Activated T-cell treated with anti-CD3 and anti-CD28 coated beads, Interleukin-2, amount 50 U/mL, for 24 hours (primary cell): Measurements from ENCODE around the gene THEMIS.
"Not testable (repeated sequence)": the region's sequence is repeated elsewhere in the genome, so short reads cannot be mapped to it uniquely, and the experiment has no call there.

ENCODE experiments used
- DNase-seq: peaks from one replicate; pipeline ENCODE4 v3.0.0-alpha.2; 2020
- H3K27ac Mint-ChIP-seq: 2 replicates; pipeline ENCODE4 v1.8.0; 2020; ENCODE audit warnings: mild to moderate bottlenecking, mixed read lengths
- H3K27me3 Mint-ChIP-seq: 2 replicates; pipeline ENCODE4 v1.8.0; 2020; ENCODE audit warnings: mixed read lengths
- H3K36me3 Mint-ChIP-seq: 2 replicates; pipeline ENCODE4 v1.8.0; 2020; ENCODE audit warnings: low read depth, mixed read lengths
- H3K4me1 Mint-ChIP-seq: 2 replicates; pipeline ENCODE4 v1.8.0; 2020; ENCODE audit warnings: low read depth, mixed read lengths
- H3K4me3 Mint-ChIP-seq: 2 replicates; pipeline ENCODE4 v1.8.0; 2020; ENCODE audit warnings: mild to moderate bottlenecking, moderate library complexity, mixed read lengths
- H3K9me3 Mint-ChIP-seq: 2 replicates; pipeline ENCODE4 v1.8.0; 2020; ENCODE audit warnings: mixed read lengths

The THEMIS gene

DNA sequence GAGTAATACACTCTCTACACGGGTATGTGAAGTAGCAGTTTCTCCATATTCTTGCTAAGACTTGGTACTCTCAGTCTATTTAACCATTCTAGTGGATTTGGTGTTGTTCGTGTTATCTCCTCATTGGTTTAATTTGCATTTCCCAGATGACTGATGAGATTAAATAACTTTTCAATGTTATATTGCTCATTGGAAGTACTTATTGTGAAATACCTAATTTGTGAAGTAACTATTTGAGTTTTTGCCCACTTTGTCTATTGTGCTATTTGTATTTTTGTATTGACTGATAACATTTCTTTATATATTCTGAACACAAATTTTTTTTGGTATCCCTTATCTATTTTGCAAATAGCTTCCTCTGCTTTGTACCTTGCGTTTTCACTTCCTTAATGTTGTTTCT lies 167.9 kb downstream of the THEMIS start:
- Mint-ChIP-seq H3K9me3 (no peaks in the 10 kb centered on the region), H3K4me3 (no peak overlapping the region), H3K36me3 (peaks cover 6% of the 10 kb centered on the region), H3K4me1 (peaks cover 55% of the 10 kb centered on the region), H3K27me3 (no peaks in the 10 kb centered on the region), H3K27ac (peak overlapping the region; percentile 5)
- no peak for DNase-seq

DNA sequence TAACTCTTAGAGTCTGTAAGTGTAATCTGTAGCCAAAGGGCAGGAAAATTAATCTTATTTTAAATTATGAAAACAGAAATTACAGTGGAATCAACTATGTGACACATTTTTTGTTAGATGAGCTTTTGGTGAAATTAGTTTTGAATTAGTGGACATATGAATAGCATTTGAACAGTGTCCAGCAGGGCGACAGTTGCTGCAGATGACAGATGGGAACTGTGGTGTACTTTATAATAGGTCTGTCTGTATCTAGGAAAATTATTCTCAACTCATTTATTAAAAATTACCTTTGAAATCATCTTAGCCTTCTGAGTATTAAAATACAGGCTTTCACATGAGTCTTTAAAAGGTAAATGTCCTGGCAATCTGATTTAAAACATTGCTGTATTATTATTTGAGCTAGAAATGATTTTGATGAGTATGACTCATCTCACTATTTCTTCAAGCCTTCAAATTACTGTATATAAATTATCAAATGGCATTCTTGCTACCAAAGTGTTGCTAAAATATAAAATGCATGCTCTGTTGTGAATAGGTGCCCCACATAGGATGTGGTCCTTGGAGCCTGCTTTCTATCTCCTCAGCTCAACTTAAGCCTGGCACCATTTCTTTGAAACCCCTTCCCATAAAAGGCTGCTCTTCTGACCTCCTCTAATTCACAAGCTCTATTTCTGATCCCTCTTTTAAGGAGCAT lies 173.5 kb downstream of the THEMIS start:
- H3K4me1 Mint-ChIP-seq: peaks cover 50% of the 10 kb centered on the region
- H3K27me3 Mint-ChIP-seq: no peaks in the 10 kb centered on the region
- H3K36me3 Mint-ChIP-seq: peaks cover 21% of the 10 kb centered on the region
- no peak overlapping the region for H3K27ac Mint-ChIP-seq
- DNase-seq: no peak
- H3K9me3 Mint-ChIP-seq: no peaks in the 10 kb centered on the region
- H3K4me3 Mint-ChIP-seq: no peak overlapping the region

- Mint-ChIP-seq H3K36me3 (peaks cover 27% of the 10 kb centered on the region), H3K4me3 (no peak overlapping the region)
Measured at GRCh38 chr6:127725821-127726220, 175.0 kb downstream of the THEMIS start.

DNA sequence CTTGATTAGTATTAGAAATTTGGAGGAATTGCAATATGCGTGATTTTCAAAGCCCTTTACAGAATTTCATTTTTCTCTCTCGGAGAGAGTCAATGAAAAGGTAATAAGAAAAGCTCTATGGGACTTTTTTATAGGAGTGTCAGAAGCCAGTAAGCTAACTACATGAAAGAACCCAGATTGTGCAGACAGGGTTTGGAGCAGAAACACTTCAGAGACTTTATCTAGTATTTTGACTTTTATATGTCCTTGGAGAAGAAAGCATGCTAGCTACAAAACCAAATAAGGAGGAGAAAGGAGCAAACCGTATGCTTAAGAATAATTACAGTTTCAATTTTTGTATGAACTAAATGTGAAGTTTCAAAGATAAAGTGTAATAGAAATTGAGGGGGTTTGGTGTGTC lies 182.2 kb downstream of the THEMIS start:
- H3K4me3 Mint-ChIP-seq: no peak overlapping the region
- H3K36me3 Mint-ChIP-seq: peaks cover 63% of the 10 kb centered on the region
- peaks cover 17% of the 10 kb centered on the region for H3K4me1 Mint-ChIP-seq
- H3K27me3 Mint-ChIP-seq: no peaks in the 10 kb centered on the region
- DNase-seq: no peak
- H3K27ac Mint-ChIP-seq: no peak overlapping the region
- no peaks in the 10 kb centered on the region for H3K9me3 Mint-ChIP-seq

More at GRCh38 chr6:127725821-127726220, 175.0 kb downstream of the THEMIS start:
- no peaks in the 10 kb centered on the region for H3K9me3 Mint-ChIP-seq
- no peak for DNase-seq
- no peaks in the 10 kb centered on the region for H3K27me3 Mint-ChIP-seq
- peaks cover 45% of the 10 kb centered on the region for H3K4me1 Mint-ChIP-seq
- H3K27ac Mint-ChIP-seq: no peak overlapping the region

DNA sequence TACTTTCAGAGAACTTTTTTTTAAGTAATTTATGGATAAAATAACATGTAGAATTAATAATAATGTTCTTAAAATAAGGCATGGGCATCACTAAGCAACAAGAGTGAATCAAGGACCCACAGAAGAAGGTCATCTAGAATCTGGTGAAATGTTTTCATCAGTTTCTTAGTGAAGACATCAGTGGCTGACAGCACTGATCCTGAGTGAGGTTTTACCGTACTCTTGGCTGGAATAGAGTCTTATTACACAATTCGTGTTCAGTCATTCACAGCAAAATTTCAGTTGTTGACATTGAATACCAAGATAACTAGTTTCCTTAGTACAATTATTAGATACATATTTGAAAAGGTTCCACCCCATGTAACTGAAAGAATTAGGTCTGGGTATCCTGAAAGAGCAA lies 183.5 kb downstream of the THEMIS start:
- no peaks in the 10 kb centered on the region for H3K9me3 Mint-ChIP-seq
- H3K36me3 Mint-ChIP-seq: peaks cover 68% of the 10 kb centered on the region
- H3K4me3 Mint-ChIP-seq: no peak overlapping the region
- no peak for DNase-seq
- peaks cover 10% of the 10 kb centered on the region for H3K4me1 Mint-ChIP-seq
- H3K27me3 Mint-ChIP-seq: no peaks in the 10 kb centered on the region
- no peak overlapping the region for H3K27ac Mint-ChIP-seq

DNA sequence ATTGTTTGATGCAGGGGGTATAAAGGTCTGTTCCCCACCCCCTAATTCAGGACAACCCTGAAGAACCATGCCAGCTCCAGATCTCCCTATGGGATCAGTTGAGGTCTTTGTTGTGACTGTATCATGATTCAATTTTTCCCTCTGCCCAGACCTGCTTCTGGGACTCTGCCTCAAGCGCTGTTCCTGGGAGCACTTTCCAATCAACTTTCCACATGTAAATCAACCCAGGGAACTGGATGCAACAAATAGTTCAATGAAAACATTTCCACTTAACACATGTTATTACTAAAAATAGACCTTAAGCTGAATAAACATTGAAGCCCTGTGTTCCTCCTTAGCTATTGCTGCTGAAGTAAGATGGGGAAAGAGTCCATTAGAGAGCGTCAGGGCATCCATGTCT lies 184.4 kb downstream of the THEMIS start:
- peaks cover 8% of the 10 kb centered on the region for H3K4me1 Mint-ChIP-seq
- no peak overlapping the region for H3K27ac Mint-ChIP-seq
- DNase-seq: no peak
- peaks cover 75% of the 10 kb centered on the region for H3K36me3 Mint-ChIP-seq
- H3K9me3 Mint-ChIP-seq: no peaks in the 10 kb centered on the region
- H3K27me3 Mint-ChIP-seq: no peaks in the 10 kb centered on the region
- H3K4me3 Mint-ChIP-seq: no peak overlapping the region

- no peak for DNase-seq
- no peak overlapping the region for H3K27ac Mint-ChIP-seq
- no peak overlapping the region for H3K4me3 Mint-ChIP-seq
- H3K9me3 Mint-ChIP-seq: no peaks in the 10 kb centered on the region
- peaks cover 5% of the 10 kb centered on the region for H3K4me1 Mint-ChIP-seq
- H3K36me3 Mint-ChIP-seq: peaks cover 83% of the 10 kb centered on the region
- H3K27me3 Mint-ChIP-seq: no peaks in the 10 kb centered on the region
Measured at GRCh38 chr6:127710668-127711067, 190.2 kb downstream of the THEMIS start.

GRCh38 chr6:127706216-127706615 lies 194.6 kb downstream of the THEMIS start:
- H3K9me3 Mint-ChIP-seq: peaks cover 11% of the 10 kb centered on the region
- no peak overlapping the region for H3K4me3 Mint-ChIP-seq
- H3K27ac Mint-ChIP-seq: no peak overlapping the region
- no peak for DNase-seq
- H3K27me3 Mint-ChIP-seq: no peaks in the 10 kb centered on the region
- peaks cover 76% of the 10 kb centered on the region for H3K36me3 Mint-ChIP-seq
- H3K4me1 Mint-ChIP-seq: no peaks in the 10 kb centered on the region

DNA sequence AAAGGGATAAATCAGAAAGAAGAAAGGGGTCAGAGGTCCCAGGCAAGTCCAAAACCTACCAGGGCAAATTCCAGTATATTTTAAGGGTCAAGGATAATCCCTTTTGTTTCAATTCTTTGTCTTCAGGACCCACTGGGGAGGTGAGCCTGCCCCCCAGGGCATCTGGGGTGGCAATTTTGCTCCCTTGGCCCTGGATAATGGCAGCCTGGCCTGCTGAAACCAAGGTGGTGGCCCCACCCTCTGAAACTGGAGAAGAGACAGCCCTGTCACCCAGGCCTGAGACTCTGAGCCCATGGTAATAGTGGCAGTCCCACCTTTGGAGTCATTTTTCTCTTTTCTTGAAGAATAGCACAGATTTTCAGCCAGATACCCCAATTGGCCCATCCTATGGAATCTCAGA lies 205.8 kb downstream of the THEMIS start:
- Mint-ChIP-seq H3K9me3 (peaks cover 2% of the 10 kb centered on the region), H3K36me3 (peaks cover 48% of the 10 kb centered on the region)

GRCh38 chr6:127691146-127691545 lies 209.7 kb downstream of the THEMIS start:
- H3K4me3 Mint-ChIP-seq: no peak overlapping the region
- no peaks in the 10 kb centered on the region for H3K4me1 Mint-ChIP-seq
- no peaks in the 10 kb centered on the region for H3K27me3 Mint-ChIP-seq
- H3K36me3 Mint-ChIP-seq: peaks cover 41% of the 10 kb centered on the region
- no peak overlapping the region for H3K27ac Mint-ChIP-seq
- peaks cover 17% of the 10 kb centered on the region for H3K9me3 Mint-ChIP-seq
- DNase-seq: no peak

More for the DNA sequence above, 205.8 kb downstream of the THEMIS start:
- Mint-ChIP-seq H3K27me3 (no peaks in the 10 kb centered on the region), H3K4me3 (no peak overlapping the region), H3K4me1 (no peaks in the 10 kb centered on the region), H3K27ac (no peak overlapping the region)
- DNase-seq: no peak

DNA sequence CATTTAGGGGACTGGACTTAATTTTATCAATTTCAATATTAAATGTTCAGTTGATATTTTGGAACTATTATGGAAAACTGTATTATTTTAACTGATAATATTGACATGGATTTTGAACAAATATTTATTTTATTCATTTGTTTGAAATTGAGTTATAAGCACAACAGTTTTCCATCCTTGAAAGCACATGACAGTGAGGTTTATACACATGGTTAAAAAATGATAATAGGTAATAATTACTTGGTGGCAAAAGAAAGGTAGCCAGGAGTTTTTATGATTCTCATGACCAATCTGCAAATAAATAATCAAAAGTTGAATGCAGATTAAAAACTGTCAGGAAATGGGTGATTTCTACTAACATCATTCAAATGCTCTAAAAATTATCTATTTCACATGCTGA lies 210.3 kb downstream of the THEMIS start:
- no peaks in the 10 kb centered on the region for H3K4me1 Mint-ChIP-seq
- no peaks in the 10 kb centered on the region for H3K27me3 Mint-ChIP-seq
- H3K27ac Mint-ChIP-seq: no peak overlapping the region
- peaks cover 22% of the 10 kb centered on the region for H3K9me3 Mint-ChIP-seq
- no peak for DNase-seq
- H3K4me3 Mint-ChIP-seq: no peak overlapping the region
- peaks cover 39% of the 10 kb centered on the region for H3K36me3 Mint-ChIP-seq

- Mint-ChIP-seq H3K36me3 (peaks cover 35% of the 10 kb centered on the region), H3K4me3 (no peak overlapping the region), H3K27ac (no peak overlapping the region)
Measured at GRCh38 chr6:127690092-127690491, 210.8 kb downstream of the THEMIS start.

GRCh38 chr6:127687490-127687889 lies 213.4 kb downstream of the THEMIS start:
- DNase-seq, H3K27me3 Mint-ChIP-seq, H3K4me1 Mint-ChIP-seq, H3K4me3 Mint-ChIP-seq, H3K27ac Mint-ChIP-seq: not testable (repeated sequence)
- peaks cover 22% of the 10 kb centered on the region for H3K36me3 Mint-ChIP-seq
- H3K9me3 Mint-ChIP-seq: peaks cover 38% of the 10 kb centered on the region

More at GRCh38 chr6:127690092-127690491, 210.8 kb downstream of the THEMIS start:
- H3K4me1 Mint-ChIP-seq: no peaks in the 10 kb centered on the region
- no peak for DNase-seq
- peaks cover 25% of the 10 kb centered on the region for H3K9me3 Mint-ChIP-seq
- no peaks in the 10 kb centered on the region for H3K27me3 Mint-ChIP-seq

GRCh38 chr6:127686084-127686483 lies 214.8 kb downstream of the THEMIS start:
- H3K4me1 Mint-ChIP-seq: no peaks in the 10 kb centered on the region
- no peak overlapping the region for H3K4me3 Mint-ChIP-seq
- H3K27ac Mint-ChIP-seq: no peak overlapping the region
- peaks cover 24% of the 10 kb centered on the region for H3K36me3 Mint-ChIP-seq
- no peak for DNase-seq
- peaks cover 42% of the 10 kb centered on the region for H3K9me3 Mint-ChIP-seq
- no peaks in the 10 kb centered on the region for H3K27me3 Mint-ChIP-seq

DNA sequence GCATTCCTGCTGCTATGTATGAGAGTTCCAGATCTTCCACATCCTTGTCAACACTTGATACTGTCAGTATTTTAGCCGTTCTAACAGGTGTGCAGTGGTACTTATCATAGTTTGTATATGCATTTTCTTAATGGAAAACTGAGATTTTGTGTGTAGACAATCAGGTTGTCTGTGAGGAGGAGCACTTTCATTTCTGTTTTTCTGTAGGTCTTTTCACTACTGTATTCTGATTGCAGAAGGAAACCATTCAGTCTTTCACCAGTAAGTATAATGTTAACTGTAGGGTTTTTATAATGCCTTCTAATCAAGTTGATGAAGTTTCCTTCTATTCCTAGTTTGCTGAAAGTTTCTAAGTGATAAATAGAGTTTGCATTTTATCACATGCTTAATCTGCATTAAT lies 216.4 kb downstream of the THEMIS start:
- no peaks in the 10 kb centered on the region for H3K4me1 Mint-ChIP-seq
- peaks cover 41% of the 10 kb centered on the region for H3K9me3 Mint-ChIP-seq

More for the DNA sequence above, 216.4 kb downstream of the THEMIS start:
- H3K27me3 Mint-ChIP-seq: no peaks in the 10 kb centered on the region
- H3K4me3 Mint-ChIP-seq: no peak overlapping the region
- DNase-seq: no peak
- peaks cover 16% of the 10 kb centered on the region for H3K36me3 Mint-ChIP-seq
- H3K27ac Mint-ChIP-seq: no peak overlapping the region
